GM21717 (cell line): ENCODE results near the gene MAP2K7.

Experiments
- ATAC-seq: cut with Tn5 transposase; IDR thresholded peaks from one replicate; pipeline ENCODE4 v1.9.1; 2021; ENCODE audit warnings: mild to moderate bottlenecking, moderate library complexity; ENCODE audit not compliant: unreplicated experiment

MAP2K7 gene

GRCh38 chr19:7918615-7919421 lies 15.1 kb downstream of the MAP2K7 start:
- ATAC-seq, result no peak

- peak; percentile 42 for ATAC-seq
Measured at GRCh38 chr19:7919610-7920518, 16.2 kb downstream of the MAP2K7 start, which contains the start of gene SNAPC2. SNAPC2 (plus strand) TSS chr19:7920338; CDS start chr19:7920367, 29 bp downstream.

GRCh38 chr19:7920519-7921301 lies 17.0 kb downstream of the MAP2K7 start:
- peak; percentile 20 for ATAC-seq

GRCh38 chr19:7921302-7921966 lies 17.8 kb downstream of the MAP2K7 start:
- no peak for ATAC-seq

GRCh38 chr19:7921967-7922835 lies 18.5 kb downstream of the MAP2K7 start:
- ATAC-seq, result no peak

GRCh38 chr19:7922836-7923195 lies 19.1 kb downstream of the MAP2K7 start:
- no peak for ATAC-seq

GRCh38 chr19:7923295-7924191 lies 19.9 kb downstream of the MAP2K7 start:
- no peak for ATAC-seq

- no peak for ATAC-seq
Measured at GRCh38 chr19:7924241-7924640, 20.6 kb downstream of the MAP2K7 start.

GRCh38 chr19:7924651-7925170 lies 21.0 kb downstream of the MAP2K7 start:
- ATAC-seq, result no peak

GRCh38 chr19:7925171-7925851 lies 21.6 kb downstream of the MAP2K7 start:
- ATAC-seq, result no peak

- no peak for ATAC-seq
Measured at GRCh38 chr19:7926021-7926726, 22.5 kb downstream of the MAP2K7 start, which contains the start of gene CTXN1. CTXN1 (minus strand) TSS chr19:7926135; CDS start chr19:7925538, 597 bp downstream.

GRCh38 chr19:7926727-7927604 lies 23.3 kb downstream of the MAP2K7 start:
- no peak for ATAC-seq

- no peak for ATAC-seq
Measured at GRCh38 chr19:7927605-7928333, 24.1 kb downstream of the MAP2K7 start.

- no peak for ATAC-seq
Measured at GRCh38 chr19:7928334-7928706, 24.6 kb downstream of the MAP2K7 start.
